Measurements from ENCODE around the gene UNC5A.

Gene UNC5A

DNA sequence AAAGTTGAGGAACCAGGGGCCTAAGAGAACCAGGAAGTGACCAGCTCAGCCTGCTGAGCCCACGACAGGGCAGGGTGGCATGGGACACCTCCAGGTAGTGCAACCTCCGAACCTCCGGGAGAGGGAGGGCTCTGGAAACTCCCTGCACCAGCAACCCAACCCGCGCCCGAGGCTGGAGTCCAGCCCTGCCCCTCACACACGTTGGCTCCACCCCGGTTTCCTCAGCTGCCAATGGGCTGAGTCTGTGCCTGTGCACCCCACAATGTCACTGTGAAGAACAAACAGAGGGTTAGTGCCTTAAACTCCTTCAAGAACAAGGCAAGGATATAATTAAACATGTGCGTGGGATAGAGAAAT is 17.0 kb upstream of the UNC5A start:
- no peak for TF ChIP-seq TAF1 (IDR thresholded peaks at IDR 0.05; ENCODE audit: borderline replicate concordance, insufficient read depth, low read length)
- TF ChIP-seq FOXP2 (optimal IDR thresholded peaks at IDR 0.05; ENCODE audit: borderline replicate concordance, extremely low read depth, extremely low read length, insufficient read depth) = no peak
- no peak for TF ChIP-seq SIN3A (IDR thresholded peaks at IDR 0.05; ENCODE audit: borderline replicate concordance, insufficient read depth, low read length)
- no peak for TF ChIP-seq POLR2AphosphoS5 (IDR thresholded peaks at IDR 0.05; ENCODE audit: low read depth, low read length)
- TF ChIP-seq, protein P1, sequence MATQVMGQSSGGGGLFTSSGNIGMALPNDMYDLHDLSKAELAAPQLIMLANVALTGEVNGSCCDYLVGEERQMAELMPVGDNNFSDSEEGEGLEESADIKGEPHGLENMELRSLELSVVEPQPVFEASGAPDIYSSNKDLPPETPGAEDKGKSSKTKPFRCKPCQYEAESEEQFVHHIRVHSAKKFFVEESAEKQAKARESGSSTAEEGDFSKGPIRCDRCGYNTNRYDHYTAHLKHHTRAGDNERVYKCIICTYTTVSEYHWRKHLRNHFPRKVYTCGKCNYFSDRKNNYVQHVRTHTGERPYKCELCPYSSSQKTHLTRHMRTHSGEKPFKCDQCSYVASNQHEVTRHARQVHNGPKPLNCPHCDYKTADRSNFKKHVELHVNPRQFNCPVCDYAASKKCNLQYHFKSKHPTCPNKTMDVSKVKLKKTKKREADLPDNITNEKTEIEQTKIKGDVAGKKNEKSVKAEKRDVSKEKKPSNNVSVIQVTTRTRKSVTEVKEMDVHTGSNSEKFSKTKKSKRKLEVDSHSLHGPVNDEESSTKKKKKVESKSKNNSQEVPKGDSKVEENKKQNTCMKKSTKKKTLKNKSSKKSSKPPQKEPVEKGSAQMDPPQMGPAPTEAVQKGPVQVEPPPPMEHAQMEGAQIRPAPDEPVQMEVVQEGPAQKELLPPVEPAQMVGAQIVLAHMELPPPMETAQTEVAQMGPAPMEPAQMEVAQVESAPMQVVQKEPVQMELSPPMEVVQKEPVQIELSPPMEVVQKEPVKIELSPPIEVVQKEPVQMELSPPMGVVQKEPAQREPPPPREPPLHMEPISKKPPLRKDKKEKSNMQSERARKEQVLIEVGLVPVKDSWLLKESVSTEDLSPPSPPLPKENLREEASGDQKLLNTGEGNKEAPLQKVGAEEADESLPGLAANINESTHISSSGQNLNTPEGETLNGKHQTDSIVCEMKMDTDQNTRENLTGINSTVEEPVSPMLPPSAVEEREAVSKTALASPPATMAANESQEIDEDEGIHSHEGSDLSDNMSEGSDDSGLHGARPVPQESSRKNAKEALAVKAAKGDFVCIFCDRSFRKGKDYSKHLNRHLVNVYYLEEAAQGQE (IDR thresholded peaks at IDR 0.05; ENCODE audit: insufficient read depth in 1 of 2, low read depth in 2 of 2, low read length in 2 of 2) = no peak

DNA sequence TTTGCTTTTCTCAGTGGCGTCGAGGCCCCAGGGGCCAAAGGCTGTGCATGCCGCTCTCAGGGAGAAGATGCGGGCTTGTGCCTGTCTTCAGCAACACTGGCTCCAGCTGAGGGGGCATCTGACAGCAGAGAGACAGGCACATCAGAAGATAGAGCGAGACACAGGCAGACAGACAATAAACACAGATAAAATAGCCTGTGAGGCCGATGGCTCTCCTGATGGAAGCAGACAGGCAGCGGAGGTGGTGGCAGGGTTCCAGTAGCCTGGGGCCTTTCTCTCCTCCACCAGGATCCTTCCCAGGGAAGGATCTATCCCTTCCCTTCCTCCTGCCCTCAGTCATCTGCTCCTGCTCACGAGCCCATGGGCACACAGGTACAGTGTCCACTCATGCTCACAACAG is 16.6 kb upstream of the UNC5A start:
- TF ChIP-seq, protein P1 (IDR thresholded peaks at IDR 0.05; ENCODE audit: insufficient read depth in 1 of 2, low read depth in 2 of 2, low read length in 2 of 2) = no peak; a peak in 1 of 4 replicates
- no peak for TF ChIP-seq FOXP2 (optimal IDR thresholded peaks at IDR 0.05; ENCODE audit: borderline replicate concordance, extremely low read depth, extremely low read length, insufficient read depth)
- no peak for TF ChIP-seq TAF1 (IDR thresholded peaks at IDR 0.05; ENCODE audit: borderline replicate concordance, insufficient read depth, low read length)

DNA sequence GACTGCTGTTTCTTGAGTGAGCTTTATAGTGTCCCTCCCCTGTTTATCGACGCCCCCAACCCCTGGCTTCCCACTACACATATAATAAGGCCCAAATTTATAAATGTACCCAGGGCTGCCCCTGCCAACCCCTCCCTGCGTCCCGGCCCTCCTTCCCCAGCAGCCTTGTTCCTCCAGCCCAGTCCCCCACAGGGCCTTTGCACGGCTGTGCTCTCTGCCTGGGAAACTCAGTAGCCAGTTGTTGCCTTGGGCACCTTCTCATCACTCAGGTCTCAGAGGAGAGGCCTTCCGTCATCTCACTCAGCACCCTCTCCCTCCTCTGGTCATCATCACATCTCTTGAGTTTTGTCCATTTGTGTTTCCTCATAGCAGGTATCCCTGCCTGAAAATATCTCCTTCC is 15.8 kb upstream of the UNC5A start:
- TF ChIP-seq SIN3A (IDR thresholded peaks at IDR 0.05; ENCODE audit: borderline replicate concordance, insufficient read depth, low read length) (no peak), TAF1 (IDR thresholded peaks at IDR 0.05; ENCODE audit: borderline replicate concordance, insufficient read depth, low read length) (no peak), POLR2AphosphoS5 (IDR thresholded peaks at IDR 0.05; ENCODE audit: low read depth, low read length) (no peak), FOXP2 (optimal IDR thresholded peaks at IDR 0.05; ENCODE audit: borderline replicate concordance, extremely low read depth, extremely low read length, insufficient read depth) (no peak)
- TF ChIP-seq, protein P1 (IDR thresholded peaks at IDR 0.05; ENCODE audit: insufficient read depth in 1 of 2, low read depth in 2 of 2, low read length in 2 of 2) = no peak

DNA sequence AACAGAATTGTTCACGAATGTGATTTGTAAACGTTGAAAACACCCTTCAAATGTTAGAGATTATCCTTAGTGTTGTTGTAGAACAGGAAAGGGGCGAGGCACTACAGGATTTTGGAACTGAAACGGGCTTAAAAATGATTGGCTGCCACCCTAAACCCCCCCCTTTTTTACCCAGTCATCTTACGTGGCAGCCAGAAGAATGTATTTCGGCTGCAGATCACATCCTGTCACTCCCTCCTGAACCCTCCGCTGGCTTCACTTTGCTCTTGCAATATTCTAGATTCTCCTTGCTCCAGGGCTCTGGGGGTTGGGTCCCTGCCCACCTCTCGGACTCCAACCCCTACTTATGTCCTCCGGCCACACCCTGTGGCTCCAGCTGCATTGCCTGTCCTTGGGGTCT is 13.9 kb upstream of the UNC5A start:
- TF ChIP-seq SIN3A (IDR thresholded peaks at IDR 0.05; ENCODE audit: borderline replicate concordance, insufficient read depth, low read length) (no peak), TAF1 (IDR thresholded peaks at IDR 0.05; ENCODE audit: borderline replicate concordance, insufficient read depth, low read length) (no peak), FOXP2 (optimal IDR thresholded peaks at IDR 0.05; ENCODE audit: borderline replicate concordance, extremely low read depth, extremely low read length, insufficient read depth) (no peak), POLR2AphosphoS5 (IDR thresholded peaks at IDR 0.05; ENCODE audit: low read depth, low read length) (no peak)
- TF ChIP-seq, protein P1 (IDR thresholded peaks at IDR 0.05; ENCODE audit: insufficient read depth in 1 of 2, low read depth in 2 of 2, low read length in 2 of 2) = no peak

DNA sequence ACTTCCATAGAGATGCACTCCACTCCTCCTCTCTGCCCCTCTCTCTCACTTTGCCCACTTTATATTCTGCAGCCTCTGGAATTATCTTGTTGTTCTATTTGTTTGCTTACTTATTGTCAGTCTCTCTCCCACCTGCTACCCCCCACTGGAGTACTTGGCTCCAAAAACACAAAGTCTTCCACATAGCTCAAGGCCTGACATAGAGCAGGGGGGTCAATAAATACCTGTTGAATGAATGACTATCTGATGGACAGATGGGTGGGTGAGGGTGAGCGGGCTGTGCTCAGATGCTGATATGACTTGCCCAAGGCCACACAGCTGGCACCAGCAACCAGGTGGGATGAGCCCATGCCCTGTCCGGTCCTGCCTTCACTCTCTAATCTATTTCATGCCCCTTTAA is 13.4 kb upstream of the UNC5A start:
- TF ChIP-seq, protein P1 (IDR thresholded peaks at IDR 0.05; ENCODE audit: insufficient read depth in 1 of 2, low read depth in 2 of 2, low read length in 2 of 2) = no peak
- no peak for TF ChIP-seq POLR2AphosphoS5 (IDR thresholded peaks at IDR 0.05; ENCODE audit: low read depth, low read length)
- no peak for TF ChIP-seq TAF1 (IDR thresholded peaks at IDR 0.05; ENCODE audit: borderline replicate concordance, insufficient read depth, low read length)
- TF ChIP-seq SIN3A (IDR thresholded peaks at IDR 0.05; ENCODE audit: borderline replicate concordance, insufficient read depth, low read length) = no peak
- TF ChIP-seq FOXP2 (optimal IDR thresholded peaks at IDR 0.05; ENCODE audit: borderline replicate concordance, extremely low read depth, extremely low read length, insufficient read depth) = no peak

Data from PFSK-1 (cell line).